HCT116 (cell line): ENCODE measurements around the gene DCAF10. TPM values are rescaled to one million over a fixed set of nuclear protein-coding genes. Genes with fewer than 3 reads are reported as not detected.

Experiments
- ATAC-seq: fragments of 200-7000 bp; cut with Tn5 transposase; 2 replicates; pipeline ENCODE4 v1.9.1; 2020; ENCODE audit warnings: mild to moderate bottlenecking, moderate library complexity
- BruUV-seq: library from RNA; stranded (reverse); fragments of 400-500 nt; replicated peaks from 2 replicates; lab custom pipeline; 2021; lab: Mats Ljungman, UMichigan
- CTCF ChIA-PET: fragments of 300-600 bp; sonication (Branson Sonifier 250); formaldehyde crosslinking; loops from one replicate; lab custom pipeline; 2021; ENCODE audit warnings: antibody characterized with exemption; lab: Charles Lee
- POLR2A ChIA-PET: fragments of 300-600, 350-600 bp; sonication (Branson Sonifier 250); formaldehyde crosslinking; loops from one replicate; lab custom pipeline; 2021; ENCODE audit warnings: antibody characterized with exemption; lab: Charles Lee
- RAD21 ChIA-PET, 2 experiments: fragments of 300-600 bp; sonication (Branson Sonifier 250); formaldehyde crosslinking; loops; one replicate each; lab custom pipeline; 2023; ENCODE audit warnings: low total read pairs in 2 of 2; ENCODE audit not compliant: uncharacterized antibody in 2 of 2, unreplicated experiment in 2 of 2, low non-redundant PET in 1 of 2; lab: Charles Lee
- DNase-seq: peaks from one replicate; pipeline ENCODE4 v3.0.0-alpha.2; 2010; ENCODE audit warnings: low read depth, low spot score
- H2AFZ ChIP-seq: fragments of 200-600 bp; shearing (Covaris generic), sonication (generic); 2 replicates; pipeline ENCODE4 v1.6.1; 2017; ENCODE audit warnings: low read depth, mixed run types, mixed read lengths, antibody characterized with exemption, low read length; ENCODE audit not compliant: poor library complexity, severe bottlenecking
- H3K27ac ChIP-seq: 2 replicates; pipeline ENCODE4 v1.5.1; 2012; ENCODE audit warnings: low read depth, low read length
- H3K27me3 ChIP-seq: fragments of 200-600 bp; sonication (generic); 2 replicates; pipeline ENCODE4 v1.6.1; 2016; ENCODE audit warnings: mixed run types, low read length, mixed read lengths; ENCODE audit not compliant: insufficient read depth
- H3K36me3 ChIP-seq, 2 experiments: fragments of 200-500 bp in 1 of 2; fragments of 200-600 bp in 1 of 2; sonication (Bioruptor generic) in 1 of 2; sonication (generic) in 1 of 2; 2 replicates each; pipeline versions ENCODE4 v1.5.1 to v1.6.1; 2014 to 2016; ENCODE audit warnings: low read length in 2 of 2, inconsistent platforms in 1 of 2, mixed read lengths in 1 of 2, mixed run types in 1 of 2; ENCODE audit not compliant: insufficient read depth in 2 of 2, control insufficient read depth in 1 of 2
- H3K4me1 ChIP-seq, 2 experiments: fragments of 200-600 bp in 1 of 2; sonication (generic) in 1 of 2; 2 replicates each; pipeline versions ENCODE4 v1.5.1 to v1.6.1; 2012 to 2017; ENCODE audit warnings: low read length in 2 of 2, inconsistent platforms in 1 of 2, mild to moderate bottlenecking in 1 of 2, mixed read lengths in 1 of 2, mixed run types in 1 of 2, moderate library complexity in 1 of 2; ENCODE audit not compliant: insufficient read depth in 2 of 2, control insufficient read depth in 1 of 2
- H3K4me2 ChIP-seq: fragments of 200-600 bp; sonication (generic); 2 replicates; pipeline ENCODE4 v1.6.1; 2017; ENCODE audit warnings: mixed run types, low read length, mixed read lengths
- H3K4me3 ChIP-seq, 2 experiments: fragments of 200-600 bp in 1 of 2; sonication (generic) in 1 of 2; replicated peaks in 1 of 2; 2 replicates each; pipeline ENCODE4 v1.5.1; 2011 to 2016; ENCODE audit warnings: low read length in 2 of 2, control low read depth in 1 of 2, low read depth in 1 of 2, mild to moderate bottlenecking in 1 of 2, mixed read lengths in 1 of 2, mixed run types in 1 of 2
- H3K79me2 ChIP-seq: fragments of 200-600 bp; sonication (generic); 2 replicates; pipeline ENCODE4 v1.6.1; 2017; ENCODE audit warnings: mild to moderate bottlenecking, mixed run types, low read length, moderate library complexity, mixed read lengths; ENCODE audit not compliant: insufficient read depth
- H3K9ac ChIP-seq: fragments of 200-600 bp; sonication (generic); 2 replicates; pipeline ENCODE4 v1.6.1; 2016; ENCODE audit warnings: low read length, mixed read lengths
- H3K9me2 ChIP-seq: fragments of 200-600 bp; sonication (generic), shearing (Covaris generic); 2 replicates; pipeline ENCODE4 v1.6.1; 2017; ENCODE audit warnings: mixed run types, mild to moderate bottlenecking, moderate library complexity; ENCODE audit not compliant: insufficient read depth
- H3K9me3 ChIP-seq, 2 experiments: fragments of 200-500 bp in 1 of 2; fragments of 200-600 bp in 1 of 2; sonication (Bioruptor generic) in 1 of 2; sonication (generic) in 1 of 2; 2 replicates each; pipeline ENCODE4 v1.6.1; 2014 to 2017; ENCODE audit warnings: low read length in 2 of 2, mixed read lengths in 2 of 2, inconsistent platforms in 1 of 2, low read depth in 1 of 2, mild to moderate bottlenecking in 1 of 2, mixed run types in 1 of 2, moderate library complexity in 1 of 2; ENCODE audit not compliant: control insufficient read depth in 1 of 2, insufficient read depth in 1 of 2
- H4K20me1 ChIP-seq: fragments of 200-600 bp; sonication (generic), shearing (Covaris generic); 2 replicates; pipeline ENCODE4 v1.6.1; 2017; ENCODE audit warnings: mixed run types, mild to moderate bottlenecking, moderate library complexity; ENCODE audit not compliant: insufficient read depth
- CEBPB ChIP-seq: IDR thresholded peaks from 2 replicates; pipeline ENCODE4 v1.6.1; 2012; ENCODE audit warnings: low read depth
- EZH2 ChIP-seq: fragments of 200-600 bp; sonication (generic); IDR thresholded peaks from 2 replicates; pipeline ENCODE4 v1.6.1; 2017; ENCODE audit warnings: antibody characterized with exemption, mixed run types
- EZH2phosphoT487 ChIP-seq: fragments of 200-600 bp; IDR thresholded peaks from 2 replicates; pipeline ENCODE4 v1.6.1; 2018; ENCODE audit warnings: antibody characterized with exemption, borderline replicate concordance
- JUND ChIP-seq: IDR thresholded peaks from 2 replicates; pipeline ENCODE4 v1.6.1; 2012
- POLR2A ChIP-seq: IDR thresholded peaks from 2 replicates; pipeline ENCODE4 v1.7.0; 2011; ENCODE audit warnings: borderline replicate concordance; ENCODE audit not compliant: insufficient read depth, insufficient read length; ENCODE audit errors: extremely low read depth
- TCF7L2 ChIP-seq: IDR thresholded peaks from 2 replicates; pipeline ENCODE4 v1.7.0; 2011; ENCODE audit warnings: borderline replicate concordance, inconsistent platforms; ENCODE audit not compliant: insufficient read depth, insufficient read length; ENCODE audit errors: extremely low read depth
- YY1 ChIP-seq: IDR thresholded peaks from 2 replicates; pipeline ENCODE4 v1.6.1; 2011; ENCODE audit warnings: low read length, low read depth, moderate library complexity, mild to moderate bottlenecking; ENCODE audit not compliant: insufficient replicate concordance; ENCODE audit errors: extremely low read depth
- ZFX ChIP-seq: fragments of 450-650 bp; IDR thresholded peaks from 2 replicates; pipeline ENCODE4 v1.6.1; 2017
- intact Hi-C: fragments of 100-400 bp; cut with micrococcal nuclease; formaldehyde crosslinking; loops from 2 replicates; pipeline ENCODE4 v1.10.0; 2022
- total RNA-seq: library from RNA; stranded (reverse); gene quantifications from one replicate; pipeline ENCODE4 v1.2.1, GENCODE V29; 2021; ENCODE audit not compliant: unreplicated experiment
- TF ChIP-seq, protein P1 (sequence below): IDR thresholded peaks from 2 replicates; pipeline ENCODE4 v1.6.1; 2012
- TF ChIP-seq, protein P2 (sequence below): IDR thresholded peaks from 2 replicates; pipeline ENCODE4 v1.6.1; 2011; ENCODE audit warnings: mild to moderate bottlenecking, low read length, moderate library complexity; ENCODE audit not compliant: insufficient replicate concordance; ENCODE audit errors: extremely low read depth

DCAF10 gene
- total RNA-seq, 1 experiment from 2014 or later: 20.6 TPM

DNA sequence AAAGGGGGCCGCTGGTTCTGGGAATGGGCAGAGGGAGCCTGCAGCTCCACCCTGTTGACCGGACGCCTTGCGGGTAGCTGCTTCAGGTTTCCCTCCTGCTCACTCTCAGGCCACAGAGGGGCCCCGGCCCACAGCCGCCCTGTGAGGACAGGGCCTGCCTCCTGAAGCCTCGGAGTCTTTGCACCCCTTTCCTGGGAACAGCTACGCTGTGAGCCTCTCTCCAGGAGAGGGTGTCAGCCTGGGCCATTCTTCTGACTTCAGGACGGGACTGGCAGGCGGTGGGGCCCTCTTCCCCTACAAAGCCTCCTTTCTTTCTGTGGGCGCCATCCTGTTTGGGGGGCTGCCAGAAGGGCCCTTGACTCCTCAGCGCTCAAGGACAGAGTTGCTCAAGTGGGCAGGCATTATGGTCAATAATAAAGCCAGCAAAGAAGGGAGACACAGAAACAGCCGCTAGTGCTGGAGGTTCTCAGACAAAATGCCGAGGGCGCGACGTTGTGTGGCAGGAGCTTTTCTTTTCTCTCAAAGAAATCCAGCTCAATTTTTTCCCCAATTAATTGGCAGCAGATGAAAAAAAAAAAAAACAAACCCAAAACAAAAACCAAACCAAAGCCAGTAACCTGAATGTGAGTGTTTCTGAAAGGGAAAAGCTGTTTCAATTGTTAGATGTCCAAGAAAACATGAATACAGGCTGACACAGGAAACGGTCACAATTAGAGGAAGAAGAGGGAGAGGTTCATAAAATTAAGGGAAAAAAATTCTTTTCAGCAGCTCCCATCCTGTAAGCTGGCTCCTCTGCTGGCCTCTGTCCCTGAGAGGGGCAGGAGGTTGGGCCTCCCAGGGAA is 116.1 kb downstream of the DCAF10 start:
- no peak overlapping the region for H3K4me3 ChIP-seq
- ChIA-PET CTCF (interaction anchor here (1.3 kb wide), 1 partner anchor 347 kb away, joined by 5 read pairs; no protein-coding TSS in a partner anchor), POLR2A (interaction anchor here (0.8 kb wide), 2 partner anchors 8 to 34 kb away, joined by 3 to 4 read pairs; no protein-coding TSS in a partner anchor), RAD21 (no interaction called here)
- H3K27ac ChIP-seq: no peak overlapping the region
- no TSS peak for BruUV-seq
- H3K4me1 ChIP-seq: peaks cover 0 to 5% of the 10 kb centered on the region in 2 experiments; a peak in 1 of 4 replicates
- intact Hi-C loops: loop anchor here (5.0 kb wide), 1 partner anchor 51 kb away; no protein-coding TSS in a partner anchor
- no peak overlapping the region for H3K4me2 ChIP-seq
- no peaks in the 10 kb centered on the region for H3K9me2 ChIP-seq
- no peaks in the 10 kb centered on the region for H3K27me3 ChIP-seq
- ATAC-seq: no peak
- DNase-seq: no peak
- TF ChIP-seq TCF7L2 (no peak), EZH2 (no peak), YY1 (no peak), POLR2A (no peak), CEBPB (no peak), ZFX (no peak), JUND (no peak), EZH2phosphoT487 (no peak)
- TF ChIP-seq, protein P1, sequence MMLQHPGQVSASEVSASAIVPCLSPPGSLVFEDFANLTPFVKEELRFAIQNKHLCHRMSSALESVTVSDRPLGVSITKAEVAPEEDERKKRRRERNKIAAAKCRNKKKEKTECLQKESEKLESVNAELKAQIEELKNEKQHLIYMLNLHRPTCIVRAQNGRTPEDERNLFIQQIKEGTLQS: no peak
- TF ChIP-seq, protein P2, sequence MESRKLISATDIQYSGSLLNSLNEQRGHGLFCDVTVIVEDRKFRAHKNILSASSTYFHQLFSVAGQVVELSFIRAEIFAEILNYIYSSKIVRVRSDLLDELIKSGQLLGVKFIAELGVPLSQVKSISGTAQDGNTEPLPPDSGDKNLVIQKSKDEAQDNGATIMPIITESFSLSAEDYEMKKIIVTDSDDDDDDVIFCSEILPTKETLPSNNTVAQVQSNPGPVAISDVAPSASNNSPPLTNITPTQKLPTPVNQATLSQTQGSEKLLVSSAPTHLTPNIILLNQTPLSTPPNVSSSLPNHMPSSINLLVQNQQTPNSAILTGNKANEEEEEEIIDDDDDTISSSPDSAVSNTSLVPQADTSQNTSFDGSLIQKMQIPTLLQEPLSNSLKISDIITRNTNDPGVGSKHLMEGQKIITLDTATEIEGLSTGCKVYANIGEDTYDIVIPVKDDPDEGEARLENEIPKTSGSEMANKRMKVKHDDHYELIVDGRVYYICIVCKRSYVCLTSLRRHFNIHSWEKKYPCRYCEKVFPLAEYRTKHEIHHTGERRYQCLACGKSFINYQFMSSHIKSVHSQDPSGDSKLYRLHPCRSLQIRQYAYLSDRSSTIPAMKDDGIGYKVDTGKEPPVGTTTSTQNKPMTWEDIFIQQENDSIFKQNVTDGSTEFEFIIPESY: no peak
- peaks cover 7 to 23% of the 10 kb centered on the region in 2 experiments; a peak in 3 of 4 replicates for H3K36me3 ChIP-seq
- H3K79me2 ChIP-seq: no peaks in the 10 kb centered on the region
- no peak overlapping the region for H3K9ac ChIP-seq
- no peaks in the 10 kb centered on the region for H3K9me3 ChIP-seq
- H4K20me1 ChIP-seq: no peaks in the 10 kb centered on the region
- no peak overlapping the region for H2AFZ ChIP-seq

Other genes with a start within 250 kb of the DCAF10 start
- 5.3 TPM for gene FBXO10, start 224.4 kb upstream of the DCAF10 start, total RNA-seq
- gene TOMM5, start 208.2 kb upstream of the DCAF10 start, total RNA-seq: 161 TPM
- gene FRMPD1, start 149.8 kb upstream of the DCAF10 start, total RNA-seq: 0.52 TPM
- gene TRMT10B, start 47.0 kb upstream of the DCAF10 start, total RNA-seq: 5.5 TPM
- gene EXOSC3, start 15.7 kb upstream of the DCAF10 start, total RNA-seq: 79.6 TPM
- gene SLC25A51, start 103.3 kb downstream of the DCAF10 start, total RNA-seq: 27.3 TPM